Measurements from ENCODE around the gene RXFP4. TPM values are rescaled to one million over a fixed set of nuclear protein-coding genes. Genes with fewer than 3 reads are reported as not detected.

Gene RXFP4
- polyA plus RNA-seq, 2 donors: 0.04 to 0.08 TPM

- Histone ChIP-seq H3K4me1 (ENCODE audit: control insufficient read depth in 2 of 2, insufficient read depth in 2 of 2, low read length in 1 of 2) (peaks cover 0 to 27% of the 10 kb centered on the region in 2 donors), H3K27ac (ENCODE audit: low read depth in 2 of 2, low read length in 1 of 2) (peak overlapping the region; percentile 91 to 93), H3K4me3 (ENCODE audit: low read depth in 1 of 2, low read length in 2 of 2) (peak overlapping the region in 1 of 2 donors; percentile 5), H3K9me3 (ENCODE audit: control insufficient read depth in 2 of 2, insufficient read depth in 1 of 2, low read depth in 1 of 2, low read length in 1 of 2) (no peaks in the 10 kb centered on the region), H3K27me3 (ENCODE audit: control insufficient read depth in 1 of 2, insufficient read depth in 2 of 2, low read length in 2 of 2) (no peaks in the 10 kb centered on the region), H3K36me3 (ENCODE audit: control insufficient read depth in 2 of 2, insufficient read depth in 2 of 2, low read length in 1 of 2) (peaks cover 0 to 3% of the 10 kb centered on the region in 2 donors)
- WGBS, 2 donors: 28 to 40% methylated on average over 13 of the region's 13 CpGs
Observed at GRCh38 chr1:155974208-155975115, 33.0 kb downstream of the RXFP4 start.

GRCh38 chr1:155975375-155976061 is 34.1 kb downstream of the RXFP4 start:
- Histone ChIP-seq H3K27me3 (ENCODE audit: control insufficient read depth in 1 of 2, insufficient read depth in 2 of 2, low read length in 2 of 2) (no peaks in the 10 kb centered on the region), H3K9me3 (ENCODE audit: control insufficient read depth in 2 of 2, insufficient read depth in 1 of 2, low read depth in 1 of 2, low read length in 1 of 2) (no peaks in the 10 kb centered on the region), H3K27ac (ENCODE audit: low read depth in 2 of 2, low read length in 1 of 2) (peak overlapping the region; percentile 91 to 93), H3K4me3 (ENCODE audit: low read depth in 1 of 2, low read length in 2 of 2) (peak overlapping the region; percentile 76 to 94), H3K36me3 (ENCODE audit: control insufficient read depth in 2 of 2, insufficient read depth in 2 of 2, low read length in 1 of 2) (peaks cover 0 to 3% of the 10 kb centered on the region in 2 donors), H3K4me1 (ENCODE audit: control insufficient read depth in 2 of 2, insufficient read depth in 2 of 2, low read length in 1 of 2) (peaks cover 0 to 26% of the 10 kb centered on the region in 2 donors)
- 24 to 33% methylated on average over 4 of the region's 4 CpGs for WGBS, 2 donors

DNA sequence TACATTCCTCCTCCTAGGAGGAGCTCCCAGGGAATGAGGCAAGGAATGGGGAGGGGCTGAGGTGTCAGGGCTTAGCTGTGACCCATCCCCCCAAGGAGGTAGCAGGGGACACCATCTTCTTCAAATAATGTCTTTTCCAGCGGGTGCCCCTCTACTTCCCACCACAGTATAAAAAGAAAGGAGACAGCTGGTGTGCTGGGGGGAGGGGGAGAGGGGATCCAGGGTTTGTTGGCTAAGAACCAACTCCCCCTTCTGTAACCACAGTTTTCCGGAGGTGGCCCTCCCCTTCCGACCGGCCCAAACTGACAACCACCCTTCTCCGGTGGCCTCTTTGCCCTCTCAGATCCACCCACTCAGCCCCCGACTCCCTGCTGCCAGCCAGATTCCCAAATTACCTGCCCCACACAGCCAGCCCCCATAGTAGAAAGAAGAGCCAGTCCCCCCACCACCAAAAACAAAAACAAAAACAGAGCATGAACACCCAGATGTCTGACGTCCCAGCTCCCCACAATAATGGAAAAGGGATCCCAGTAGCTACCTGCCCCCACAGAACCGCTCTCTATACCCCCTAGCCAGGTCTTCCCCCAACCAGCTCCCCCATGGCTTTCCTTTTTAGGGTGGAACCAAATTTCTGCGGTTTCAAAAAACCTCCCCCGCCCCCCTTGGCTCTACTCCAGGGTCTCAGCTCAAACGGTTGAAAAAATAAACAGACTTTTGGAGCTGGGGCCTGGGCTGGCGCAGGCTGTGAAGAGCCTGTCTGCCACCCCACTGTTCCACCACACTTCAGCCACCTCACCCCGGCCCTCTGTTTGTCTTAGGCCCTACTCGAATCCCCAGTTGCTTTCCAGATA is 34.8 kb downstream of the RXFP4 start:
- Histone ChIP-seq H3K27ac (ENCODE audit: low read depth in 2 of 2, low read length in 1 of 2) (peak overlapping the region; percentile 91 to 93), H3K9me3 (ENCODE audit: control insufficient read depth in 2 of 2, insufficient read depth in 1 of 2, low read depth in 1 of 2, low read length in 1 of 2) (no peaks in the 10 kb centered on the region), H3K27me3 (ENCODE audit: control insufficient read depth in 1 of 2, insufficient read depth in 2 of 2, low read length in 2 of 2) (no peaks in the 10 kb centered on the region), H3K4me1 (ENCODE audit: control insufficient read depth in 2 of 2, insufficient read depth in 2 of 2, low read length in 1 of 2) (peaks cover 0 to 22% of the 10 kb centered on the region in 2 donors), H3K4me3 (ENCODE audit: low read depth in 1 of 2, low read length in 2 of 2) (peak overlapping the region; percentile 76 to 94), H3K36me3 (ENCODE audit: control insufficient read depth in 2 of 2, insufficient read depth in 2 of 2, low read length in 1 of 2) (peaks cover 0 to 3% of the 10 kb centered on the region in 2 donors)
- WGBS, 2 donors: 5 to 14% methylated on average over 14 of the region's 14 CpGs

- 9 to 16% methylated on average over 5 of the region's 5 CpGs for whole genome bisulfite sequencing, 2 donors
- peaks cover 0 to 25% of the 10 kb centered on the region in 2 donors for H3K4me1 ChIP-seq (ENCODE audit: control insufficient read depth in 2 of 2, insufficient read depth in 2 of 2, low read length in 1 of 2)
- peak overlapping the region; percentile 76 to 94 for H3K4me3 ChIP-seq (ENCODE audit: low read depth in 1 of 2, low read length in 2 of 2)
- H3K27me3 ChIP-seq (ENCODE audit: control insufficient read depth in 1 of 2, insufficient read depth in 2 of 2, low read length in 2 of 2): no peaks in the 10 kb centered on the region
- no peaks in the 10 kb centered on the region for H3K9me3 ChIP-seq (ENCODE audit: control insufficient read depth in 2 of 2, insufficient read depth in 1 of 2, low read depth in 1 of 2, low read length in 1 of 2)
- H3K27ac ChIP-seq (ENCODE audit: low read depth in 2 of 2, low read length in 1 of 2): peak overlapping the region; percentile 91 to 93
- peaks cover 0 to under 1% of the 10 kb centered on the region in 2 donors for H3K36me3 ChIP-seq (ENCODE audit: control insufficient read depth in 2 of 2, insufficient read depth in 2 of 2, low read length in 1 of 2)
Observed at GRCh38 chr1:155976913-155977689, 35.7 kb downstream of the RXFP4 start.

DNA sequence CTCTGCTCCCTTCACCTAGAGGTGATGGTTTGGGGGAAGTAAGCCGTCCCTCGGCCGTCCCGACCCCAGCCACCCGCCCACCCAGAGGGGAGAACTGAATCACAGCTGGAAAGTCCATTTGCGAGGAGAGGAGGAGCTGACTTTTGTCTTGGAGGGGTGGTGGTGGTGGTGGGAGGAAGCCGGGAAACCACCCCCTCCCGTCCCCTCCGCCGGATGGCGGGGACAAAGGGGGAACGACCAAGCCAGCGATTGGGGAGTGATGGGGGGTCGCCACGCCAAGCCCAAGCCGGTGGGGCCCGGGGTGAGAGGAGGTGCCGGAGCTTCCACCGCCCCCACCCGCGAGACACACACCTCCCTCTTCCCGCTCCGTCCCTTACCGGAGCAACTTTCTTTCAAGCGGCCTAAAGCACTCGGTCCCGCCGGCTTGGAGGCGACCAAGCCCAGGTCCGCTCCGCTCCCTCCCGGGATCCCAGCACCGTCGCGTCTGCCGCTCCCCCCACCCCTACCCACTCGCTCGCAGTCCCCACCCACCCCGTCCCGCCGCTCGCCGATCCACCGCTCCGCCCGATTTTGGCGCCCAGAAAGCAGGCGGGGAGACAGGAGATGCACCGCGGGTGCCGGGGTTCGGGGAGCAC is 36.4 kb downstream of the RXFP4 start:
- Histone ChIP-seq H3K4me3 (ENCODE audit: low read depth in 1 of 2, low read length in 2 of 2) (peak overlapping the region; percentile 76 to 94), H3K36me3 (ENCODE audit: control insufficient read depth in 2 of 2, insufficient read depth in 2 of 2, low read length in 1 of 2) (no peaks in the 10 kb centered on the region), H3K27ac (ENCODE audit: low read depth in 2 of 2, low read length in 1 of 2) (peak overlapping the region; percentile 91 to 93), H3K27me3 (ENCODE audit: control insufficient read depth in 1 of 2, insufficient read depth in 2 of 2, low read length in 2 of 2) (no peaks in the 10 kb centered on the region), H3K9me3 (ENCODE audit: control insufficient read depth in 2 of 2, insufficient read depth in 1 of 2, low read depth in 1 of 2, low read length in 1 of 2) (no peaks in the 10 kb centered on the region), H3K4me1 (ENCODE audit: control insufficient read depth in 2 of 2, insufficient read depth in 2 of 2, low read length in 1 of 2) (peaks cover 0 to 25% of the 10 kb centered on the region in 2 donors)
- WGBS, 2 donors: 0 to 1% methylated on average over 49 to 52 of the region's 52 CpGs

DNA sequence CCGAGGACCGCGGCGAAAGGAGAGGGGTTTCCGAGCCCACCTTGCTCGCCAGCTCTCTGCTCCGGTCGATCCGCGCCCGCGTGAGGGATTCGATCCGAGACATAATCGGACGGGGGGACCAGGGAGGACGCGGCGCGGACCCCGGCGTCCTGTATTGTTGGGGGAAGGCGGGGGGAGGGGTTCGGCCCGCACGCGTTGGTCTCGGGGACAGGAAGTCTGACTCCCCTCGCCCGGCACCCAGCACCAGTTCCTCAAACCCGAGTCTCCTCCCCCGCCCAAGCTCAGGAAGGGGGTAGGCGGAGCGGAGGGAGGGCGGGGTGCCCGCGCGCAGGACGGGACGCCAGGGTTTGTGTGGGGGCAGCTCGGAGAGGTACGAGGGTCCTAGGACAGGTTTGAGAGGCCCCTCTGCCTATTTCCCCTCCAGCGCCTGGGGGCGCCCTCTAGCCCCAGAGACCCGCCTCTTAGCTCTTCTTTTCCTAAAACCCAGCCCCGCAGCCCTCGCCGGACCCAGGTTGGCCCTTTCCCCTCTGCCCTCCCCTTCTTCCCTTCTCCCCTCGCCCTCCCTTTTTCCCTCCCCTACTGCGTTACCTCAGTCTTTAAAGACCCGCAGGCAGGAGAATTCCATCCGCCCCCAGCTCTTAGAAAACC is 37.0 kb downstream of the RXFP4 start, which contains the start of gene ARHGEF2:
Gene ARHGEF2, minus strand, starts transcription at position 223 of the 648 bp plus-strand sequence. Its CDS starts 120 bp downstream, at position 103.
- H3K36me3 ChIP-seq (ENCODE audit: control insufficient read depth in 2 of 2, insufficient read depth in 2 of 2, low read length in 1 of 2): no peaks in the 10 kb centered on the region
- H3K27me3 ChIP-seq (ENCODE audit: control insufficient read depth in 1 of 2, insufficient read depth in 2 of 2, low read length in 2 of 2): no peaks in the 10 kb centered on the region
- 0% methylated on average over 32 to 52 of the region's 52 CpGs for WGBS, 2 donors
- H3K4me3 ChIP-seq (ENCODE audit: low read depth in 1 of 2, low read length in 2 of 2): peak within 1 kb of the TSS; percentile 76 to 94
- peaks cover 0 to 25% of the 10 kb centered on the region in 2 donors for H3K4me1 ChIP-seq (ENCODE audit: control insufficient read depth in 2 of 2, insufficient read depth in 2 of 2, low read length in 1 of 2)
- no peaks in the 10 kb centered on the region for H3K9me3 ChIP-seq (ENCODE audit: control insufficient read depth in 2 of 2, insufficient read depth in 1 of 2, low read depth in 1 of 2, low read length in 1 of 2)
- peak within 1 kb of the TSS; percentile 91 to 93 for H3K27ac ChIP-seq (ENCODE audit: low read depth in 2 of 2, low read length in 1 of 2)

GRCh38 chr1:155978973-155979429 is 37.6 kb downstream of the RXFP4 start:
- Histone ChIP-seq H3K27ac (ENCODE audit: low read depth in 2 of 2, low read length in 1 of 2) (peak overlapping the region; percentile 91 to 93), H3K9me3 (ENCODE audit: control insufficient read depth in 2 of 2, insufficient read depth in 1 of 2, low read depth in 1 of 2, low read length in 1 of 2) (no peaks in the 10 kb centered on the region), H3K4me1 (ENCODE audit: control insufficient read depth in 2 of 2, insufficient read depth in 2 of 2, low read length in 1 of 2) (peaks cover 0 to 24% of the 10 kb centered on the region in 2 donors), H3K4me3 (ENCODE audit: low read depth in 1 of 2, low read length in 2 of 2) (peak overlapping the region; percentile 76 to 94), H3K36me3 (ENCODE audit: control insufficient read depth in 2 of 2, insufficient read depth in 2 of 2, low read length in 1 of 2) (no peaks in the 10 kb centered on the region), H3K27me3 (ENCODE audit: control insufficient read depth in 1 of 2, insufficient read depth in 2 of 2, low read length in 2 of 2) (no peaks in the 10 kb centered on the region)
- WGBS, 2 donors: 2 to 5% methylated on average over 8 of the region's 8 CpGs

All from esophagus (tissue), 2 donors.